ENCODE results near the gene HPSE2. TPM values are rescaled to one million over a fixed set of nuclear protein-coding genes. Genes with fewer than 3 reads are reported as not detected.

The HPSE2 gene
- total RNA-seq, 3 donors from 2014 or later, result 2.7 to 8.0 (median 5.9) TPM

- intact Hi-C loops (cut with DNase I; ENCODE audit: low total_unique reads), result no loop called here
These were observed 580.2 kb downstream of the HPSE2 start for GRCh38 chr10:98655492-98655891.

GRCh38 chr10:98649170-98649569 is 586.5 kb downstream of the HPSE2 start:
- Histone ChIP-seq H3K36me3 (no peaks in the 10 kb centered on the region), H3K9me3 (no peaks in the 10 kb centered on the region), H3K27me3 (no peaks in the 10 kb centered on the region), H3K4me3 (no peak overlapping the region), H3K27ac (no peak overlapping the region), H3K4me1 (no peaks in the 10 kb centered on the region)
- no peak for DNase-seq (ENCODE audit: low spot score in 2 of 2)
- intact Hi-C loops (cut with DNase I; ENCODE audit: low total_unique reads), result no loop called here
- no peak for TF ChIP-seq POLR2AphosphoS5 (IDR thresholded peaks at IDR 0.05)
- no peak for TF ChIP-seq POLR2A (IDR thresholded peaks at IDR 0.05)
- TF ChIP-seq, protein P1, sequence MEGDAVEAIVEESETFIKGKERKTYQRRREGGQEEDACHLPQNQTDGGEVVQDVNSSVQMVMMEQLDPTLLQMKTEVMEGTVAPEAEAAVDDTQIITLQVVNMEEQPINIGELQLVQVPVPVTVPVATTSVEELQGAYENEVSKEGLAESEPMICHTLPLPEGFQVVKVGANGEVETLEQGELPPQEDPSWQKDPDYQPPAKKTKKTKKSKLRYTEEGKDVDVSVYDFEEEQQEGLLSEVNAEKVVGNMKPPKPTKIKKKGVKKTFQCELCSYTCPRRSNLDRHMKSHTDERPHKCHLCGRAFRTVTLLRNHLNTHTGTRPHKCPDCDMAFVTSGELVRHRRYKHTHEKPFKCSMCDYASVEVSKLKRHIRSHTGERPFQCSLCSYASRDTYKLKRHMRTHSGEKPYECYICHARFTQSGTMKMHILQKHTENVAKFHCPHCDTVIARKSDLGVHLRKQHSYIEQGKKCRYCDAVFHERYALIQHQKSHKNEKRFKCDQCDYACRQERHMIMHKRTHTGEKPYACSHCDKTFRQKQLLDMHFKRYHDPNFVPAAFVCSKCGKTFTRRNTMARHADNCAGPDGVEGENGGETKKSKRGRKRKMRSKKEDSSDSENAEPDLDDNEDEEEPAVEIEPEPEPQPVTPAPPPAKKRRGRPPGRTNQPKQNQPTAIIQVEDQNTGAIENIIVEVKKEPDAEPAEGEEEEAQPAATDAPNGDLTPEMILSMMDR (IDR thresholded peaks at IDR 0.05), result no peak

More at GRCh38 chr10:98655492-98655891, 580.2 kb downstream of the HPSE2 start:
- Histone ChIP-seq H3K27me3 (no peaks in the 10 kb centered on the region), H3K9me3 (no peaks in the 10 kb centered on the region), H3K4me3 (no peak overlapping the region), H3K4me1 (no peaks in the 10 kb centered on the region), H3K36me3 (no peaks in the 10 kb centered on the region), H3K27ac (no peak overlapping the region)
- no peak for DNase-seq (ENCODE audit: low spot score in 2 of 2)
- TF ChIP-seq POLR2AphosphoS5 (IDR thresholded peaks at IDR 0.05) (no peak), POLR2A (IDR thresholded peaks at IDR 0.05) (no peak)
- TF ChIP-seq, protein P1 (IDR thresholded peaks at IDR 0.05), result no peak

GRCh38 chr10:98646998-98647917 is 588.4 kb downstream of the HPSE2 start:
- H3K27ac ChIP-seq, result no peak overlapping the region
- intact Hi-C loops (cut with DNase I; ENCODE audit: low total_unique reads), result no loop called here
- no peaks in the 10 kb centered on the region for H3K27me3 ChIP-seq
- no peak for DNase-seq (ENCODE audit: low spot score in 2 of 2)
- H3K36me3 ChIP-seq, result no peaks in the 10 kb centered on the region
- no peak overlapping the region for H3K4me3 ChIP-seq
- no peaks in the 10 kb centered on the region for H3K4me1 ChIP-seq
- TF ChIP-seq POLR2A (IDR thresholded peaks at IDR 0.05) (no peak), POLR2AphosphoS5 (IDR thresholded peaks at IDR 0.05) (no peak)
- TF ChIP-seq, protein P1 (IDR thresholded peaks at IDR 0.05), result no peak
- H3K9me3 ChIP-seq, result no peaks in the 10 kb centered on the region

DNA sequence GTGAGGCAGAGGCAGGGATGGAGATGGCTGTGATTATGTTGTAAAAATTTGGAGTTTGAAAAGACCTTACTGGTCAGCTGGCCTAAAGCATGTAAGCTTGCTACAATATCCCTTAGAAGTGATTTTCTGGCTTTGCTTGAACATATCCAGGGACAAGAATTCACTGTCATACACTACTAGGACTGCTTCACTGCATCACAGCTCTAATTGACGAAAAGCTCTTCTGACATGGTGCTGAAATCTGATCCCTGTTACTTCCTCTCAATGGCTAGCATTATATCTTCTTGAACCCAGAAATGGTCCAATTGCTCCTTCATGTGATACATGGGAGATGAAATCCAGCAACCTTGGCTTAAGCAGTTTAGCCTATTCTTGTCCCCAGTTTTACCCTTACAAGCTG is 591.2 kb downstream of the HPSE2 start:
- TF ChIP-seq POLR2A (IDR thresholded peaks at IDR 0.05) (no peak), POLR2AphosphoS5 (IDR thresholded peaks at IDR 0.05) (no peak)
- TF ChIP-seq, protein P1 (IDR thresholded peaks at IDR 0.05), result no peak
- H3K27ac ChIP-seq, result no peak overlapping the region
- no peak overlapping the region for H3K4me3 ChIP-seq
- H3K4me1 ChIP-seq, result no peaks in the 10 kb centered on the region
- no peak for DNase-seq (ENCODE audit: low spot score in 2 of 2)
- intact Hi-C loops (cut with DNase I; ENCODE audit: low total_unique reads), result no loop called here
- H3K27me3 ChIP-seq, result no peaks in the 10 kb centered on the region
- no peaks in the 10 kb centered on the region for H3K36me3 ChIP-seq
- no peaks in the 10 kb centered on the region for H3K9me3 ChIP-seq

GRCh38 chr10:98642281-98642680 is 593.4 kb downstream of the HPSE2 start:
- Histone ChIP-seq H3K36me3 (no peaks in the 10 kb centered on the region), H3K9me3 (no peaks in the 10 kb centered on the region), H3K4me1 (no peaks in the 10 kb centered on the region), H3K27me3 (no peaks in the 10 kb centered on the region), H3K27ac (no peak overlapping the region), H3K4me3 (no peak overlapping the region)
- intact Hi-C loops (cut with DNase I; ENCODE audit: low total_unique reads), result no loop called here
- DNase-seq (ENCODE audit: low spot score in 2 of 2), result no peak
- TF ChIP-seq POLR2AphosphoS5 (IDR thresholded peaks at IDR 0.05) (no peak), POLR2A (IDR thresholded peaks at IDR 0.05) (no peak)
- TF ChIP-seq, protein P1 (IDR thresholded peaks at IDR 0.05), result no peak
